Measurements from ENCODE around the gene ARHGEF19.

The ARHGEF19 gene

GRCh38 chr1:16191309-16191708 is 21.1 kb downstream of the ARHGEF19 start:
- Histone ChIP-seq H3K9me3 (ENCODE audit: control insufficient read depth, low read length) (no peaks in the 10 kb centered on the region), H3K4me1 (ENCODE audit: control insufficient read depth, insufficient read depth, low read length) (peaks cover 18% of the 10 kb centered on the region), H3K27me3 (ENCODE audit: control insufficient read depth, insufficient read depth, low read length) (peaks cover 7% of the 10 kb centered on the region), H3K36me3 (ENCODE audit: control insufficient read depth, insufficient read depth, low read length) (no peaks in the 10 kb centered on the region), H3K9ac (ENCODE audit: low read length) (no peak overlapping the region), H3K4me3 (ENCODE audit: low read length) (no peak overlapping the region)

- Histone ChIP-seq H3K4me3 (ENCODE audit: low read length) (no peak overlapping the region), H3K4me1 (ENCODE audit: control insufficient read depth, insufficient read depth, low read length) (peaks cover 19% of the 10 kb centered on the region), H3K36me3 (ENCODE audit: control insufficient read depth, insufficient read depth, low read length) (no peaks in the 10 kb centered on the region), H3K9ac (ENCODE audit: low read length) (no peak overlapping the region), H3K27me3 (ENCODE audit: control insufficient read depth, insufficient read depth, low read length) (peaks cover 7% of the 10 kb centered on the region), H3K9me3 (ENCODE audit: control insufficient read depth, low read length) (no peaks in the 10 kb centered on the region)
Measured at GRCh38 chr1:16189921-16190621, 22.4 kb downstream of the ARHGEF19 start.

GRCh38 chr1:16189003-16189402 is 23.4 kb downstream of the ARHGEF19 start:
- no peaks in the 10 kb centered on the region for H3K9me3 ChIP-seq (ENCODE audit: control insufficient read depth, low read length)

GRCh38 chr1:16187748-16188401 is 24.6 kb downstream of the ARHGEF19 start:
- no peak overlapping the region for H3K9ac ChIP-seq (ENCODE audit: low read length)
- peaks cover 7% of the 10 kb centered on the region for H3K27me3 ChIP-seq (ENCODE audit: control insufficient read depth, insufficient read depth, low read length)
- peaks cover 39% of the 10 kb centered on the region for H3K4me1 ChIP-seq (ENCODE audit: control insufficient read depth, insufficient read depth, low read length)
- H3K4me3 ChIP-seq (ENCODE audit: low read length) = no peak overlapping the region
- H3K36me3 ChIP-seq (ENCODE audit: control insufficient read depth, insufficient read depth, low read length) = no peaks in the 10 kb centered on the region
- no peaks in the 10 kb centered on the region for H3K9me3 ChIP-seq (ENCODE audit: control insufficient read depth, low read length)

More at GRCh38 chr1:16189003-16189402, 23.4 kb downstream of the ARHGEF19 start:
- Histone ChIP-seq H3K27me3 (ENCODE audit: control insufficient read depth, insufficient read depth, low read length) (peaks cover 7% of the 10 kb centered on the region), H3K4me1 (ENCODE audit: control insufficient read depth, insufficient read depth, low read length) (peaks cover 30% of the 10 kb centered on the region), H3K4me3 (ENCODE audit: low read length) (no peak overlapping the region), H3K36me3 (ENCODE audit: control insufficient read depth, insufficient read depth, low read length) (no peaks in the 10 kb centered on the region), H3K9ac (ENCODE audit: low read length) (no peak overlapping the region)

DNA sequence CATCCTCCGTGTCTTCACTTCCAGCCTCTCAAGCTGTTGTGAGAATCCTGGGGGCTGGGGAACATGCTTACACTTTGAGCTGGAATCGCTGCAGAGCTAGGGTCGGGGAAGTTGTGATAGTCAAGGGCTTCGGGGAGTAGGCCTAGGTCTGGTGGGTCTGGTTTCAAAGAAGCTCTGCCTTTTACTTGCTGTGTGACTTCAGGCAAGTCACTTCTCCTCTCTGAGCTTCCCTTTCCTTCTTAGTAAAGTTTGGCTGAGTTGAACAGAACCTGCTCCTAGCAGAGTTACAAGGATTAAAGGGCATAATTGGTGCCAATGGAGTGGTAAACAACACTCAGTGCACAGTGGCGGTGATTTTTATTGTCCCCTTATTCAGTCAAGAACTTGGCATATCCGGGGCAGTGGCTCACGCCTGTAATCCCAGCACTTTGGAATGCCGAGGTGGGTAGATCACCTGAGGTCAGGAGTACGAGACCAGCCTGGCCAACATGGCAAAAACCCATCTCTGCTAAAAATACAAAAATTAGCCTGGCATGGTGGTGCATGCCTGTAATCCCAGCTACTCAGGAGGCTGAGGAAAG is 25.7 kb downstream of the ARHGEF19 start:
- peaks cover 7% of the 10 kb centered on the region for H3K27me3 ChIP-seq (ENCODE audit: control insufficient read depth, insufficient read depth, low read length)
- H3K4me1 ChIP-seq (ENCODE audit: control insufficient read depth, insufficient read depth, low read length) = peaks cover 50% of the 10 kb centered on the region
- H3K9ac ChIP-seq (ENCODE audit: low read length) = no peak overlapping the region
- H3K4me3 ChIP-seq (ENCODE audit: low read length) = no peak overlapping the region
- no peaks in the 10 kb centered on the region for H3K36me3 ChIP-seq (ENCODE audit: control insufficient read depth, insufficient read depth, low read length)
- no peaks in the 10 kb centered on the region for H3K9me3 ChIP-seq (ENCODE audit: control insufficient read depth, low read length)

- Histone ChIP-seq H3K9ac (ENCODE audit: low read length) (no peak overlapping the region), H3K9me3 (ENCODE audit: control insufficient read depth, low read length) (no peaks in the 10 kb centered on the region), H3K36me3 (ENCODE audit: control insufficient read depth, insufficient read depth, low read length) (no peaks in the 10 kb centered on the region), H3K4me3 (ENCODE audit: low read length) (no peak overlapping the region), H3K4me1 (ENCODE audit: control insufficient read depth, insufficient read depth, low read length) (peaks cover 61% of the 10 kb centered on the region), H3K27me3 (ENCODE audit: control insufficient read depth, insufficient read depth, low read length) (peaks cover 7% of the 10 kb centered on the region)
Measured at GRCh38 chr1:16184557-16185303, 27.7 kb downstream of the ARHGEF19 start.

GRCh38 chr1:16183765-16184556 is 28.5 kb downstream of the ARHGEF19 start:
- H3K9me3 ChIP-seq (ENCODE audit: control insufficient read depth, low read length) = no peaks in the 10 kb centered on the region
- no peaks in the 10 kb centered on the region for H3K36me3 ChIP-seq (ENCODE audit: control insufficient read depth, insufficient read depth, low read length)
- H3K9ac ChIP-seq (ENCODE audit: low read length) = no peak overlapping the region
- H3K27me3 ChIP-seq (ENCODE audit: control insufficient read depth, insufficient read depth, low read length) = peaks cover 5% of the 10 kb centered on the region
- H3K4me1 ChIP-seq (ENCODE audit: control insufficient read depth, insufficient read depth, low read length) = peaks cover 61% of the 10 kb centered on the region
- no peak overlapping the region for H3K4me3 ChIP-seq (ENCODE audit: low read length)

DNA sequence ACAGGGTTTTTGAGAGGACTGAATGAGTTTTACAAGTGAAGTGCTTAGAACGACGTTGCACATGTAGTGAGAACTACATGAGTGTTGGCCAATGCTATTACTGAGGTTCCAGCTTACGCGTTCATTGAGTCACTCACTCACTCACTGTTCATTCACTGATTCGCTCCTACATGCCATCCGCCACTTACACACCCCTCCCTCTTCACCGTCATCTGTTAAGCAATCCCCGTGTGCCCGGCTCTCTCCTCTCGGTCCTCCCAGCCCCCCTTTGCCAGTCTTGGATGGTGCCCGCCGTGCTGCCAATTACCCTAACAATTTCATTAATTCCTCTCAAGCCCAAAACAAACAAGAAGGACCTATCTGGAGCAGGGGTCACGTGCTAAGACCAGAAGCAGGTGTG is 29.3 kb downstream of the ARHGEF19 start:
- H3K27me3 ChIP-seq (ENCODE audit: control insufficient read depth, insufficient read depth, low read length) = no peaks in the 10 kb centered on the region
- H3K9me3 ChIP-seq (ENCODE audit: control insufficient read depth, low read length) = no peaks in the 10 kb centered on the region
- no peaks in the 10 kb centered on the region for H3K36me3 ChIP-seq (ENCODE audit: control insufficient read depth, insufficient read depth, low read length)
- H3K4me1 ChIP-seq (ENCODE audit: control insufficient read depth, insufficient read depth, low read length) = peaks cover 61% of the 10 kb centered on the region
- no peak overlapping the region for H3K4me3 ChIP-seq (ENCODE audit: low read length)
- H3K9ac ChIP-seq (ENCODE audit: low read length) = no peak overlapping the region

DNA sequence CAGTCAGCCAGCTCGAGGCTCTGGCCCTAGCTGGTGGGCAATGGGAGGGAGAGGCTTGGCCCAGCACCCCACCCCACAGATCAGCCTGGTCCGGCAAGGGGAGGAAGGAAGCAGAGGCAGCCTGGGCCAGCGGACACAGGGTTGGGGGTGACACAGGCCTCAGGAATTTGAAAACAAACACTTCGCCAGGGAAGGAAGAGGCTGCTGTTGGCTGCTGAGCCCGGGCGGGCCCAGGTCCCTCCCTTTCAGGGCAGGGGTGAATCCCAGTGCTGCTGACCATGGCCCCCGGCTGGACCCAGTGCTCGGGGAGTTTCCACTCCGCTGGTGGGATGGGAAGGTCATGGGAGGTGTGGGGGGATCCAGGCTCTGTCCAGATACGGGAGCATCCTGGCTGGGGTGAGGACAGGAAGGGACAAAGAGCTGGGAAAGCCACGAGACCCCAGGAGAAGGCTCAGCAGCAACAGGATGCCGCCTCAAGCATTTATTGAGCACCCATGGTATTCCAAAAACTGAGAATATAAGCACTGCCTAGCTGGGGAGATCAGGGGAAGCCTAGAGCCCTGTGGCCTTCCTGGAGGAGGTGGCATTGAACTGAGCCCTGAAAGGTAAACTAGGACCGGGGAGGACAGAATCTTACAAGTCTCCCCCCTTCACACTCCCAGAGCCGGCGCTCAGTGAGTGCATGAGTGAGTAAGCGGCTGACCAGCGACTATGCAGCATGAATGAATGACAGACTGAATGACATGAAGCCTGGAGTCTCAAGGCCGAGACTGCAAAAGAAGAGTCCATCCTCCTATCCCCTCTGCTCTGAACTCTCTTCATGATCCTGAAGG is 30.3 kb downstream of the ARHGEF19 start:
- H3K9ac ChIP-seq (ENCODE audit: low read length) = peak overlapping the region; percentile 61
- H3K4me1 ChIP-seq (ENCODE audit: control insufficient read depth, insufficient read depth, low read length) = peaks cover 65% of the 10 kb centered on the region
- H3K9me3 ChIP-seq (ENCODE audit: control insufficient read depth, low read length) = no peaks in the 10 kb centered on the region
- H3K36me3 ChIP-seq (ENCODE audit: control insufficient read depth, insufficient read depth, low read length) = no peaks in the 10 kb centered on the region
- no peaks in the 10 kb centered on the region for H3K27me3 ChIP-seq (ENCODE audit: control insufficient read depth, insufficient read depth, low read length)
- H3K4me3 ChIP-seq (ENCODE audit: low read length) = no peak overlapping the region

GRCh38 chr1:16180291-16180824 is 32.1 kb downstream of the ARHGEF19 start:
- peaks cover 82% of the 10 kb centered on the region for H3K4me1 ChIP-seq (ENCODE audit: control insufficient read depth, insufficient read depth, low read length)
- no peak overlapping the region for H3K9ac ChIP-seq (ENCODE audit: low read length)
- H3K9me3 ChIP-seq (ENCODE audit: control insufficient read depth, low read length) = no peaks in the 10 kb centered on the region
- no peak overlapping the region for H3K4me3 ChIP-seq (ENCODE audit: low read length)
- no peaks in the 10 kb centered on the region for H3K36me3 ChIP-seq (ENCODE audit: control insufficient read depth, insufficient read depth, low read length)
- no peaks in the 10 kb centered on the region for H3K27me3 ChIP-seq (ENCODE audit: control insufficient read depth, insufficient read depth, low read length)
